Stimulated activated memory B cell treated with anti-CD40 and anti-IgM and Interleukin-4, amounts not matched to agents 10 μg/mL and 1 μg/mL and 100 μg/mL, for 72 hours (primary cell): ENCODE data around the gene PHEX.
"Not testable (repeated sequence)": the region's sequence is repeated elsewhere in the genome, so short reads cannot be mapped to it uniquely, and the experiment has no call there.

ENCODE experiments used
- ATAC-seq: fragments of 150-1000 bp; cut with Tn5 transposase; 2 replicates; pipeline ENCODE4 v1.10.0; 2021
- H3K27ac Mint-ChIP-seq: one replicate; pipeline ENCODE4 v1.8.0; 2022; ENCODE audit warnings: mild to moderate bottlenecking, mixed read lengths
- H3K27me3 Mint-ChIP-seq: one replicate; pipeline ENCODE4 v1.8.0; 2022; ENCODE audit warnings: mixed read lengths
- H3K36me3 Mint-ChIP-seq: one replicate; pipeline ENCODE4 v1.8.0; 2022; ENCODE audit warnings: mixed read lengths
- H3K4me1 Mint-ChIP-seq: one replicate; pipeline ENCODE4 v1.8.0; 2022; ENCODE audit warnings: mixed read lengths
- H3K4me3 Mint-ChIP-seq: one replicate; pipeline ENCODE4 v1.8.0; 2022; ENCODE audit warnings: mild to moderate bottlenecking, moderate library complexity, mixed read lengths
- H3K9me3 Mint-ChIP-seq: one replicate; pipeline ENCODE4 v1.8.0; 2022; ENCODE audit warnings: mixed read lengths

Gene PHEX

DNA sequence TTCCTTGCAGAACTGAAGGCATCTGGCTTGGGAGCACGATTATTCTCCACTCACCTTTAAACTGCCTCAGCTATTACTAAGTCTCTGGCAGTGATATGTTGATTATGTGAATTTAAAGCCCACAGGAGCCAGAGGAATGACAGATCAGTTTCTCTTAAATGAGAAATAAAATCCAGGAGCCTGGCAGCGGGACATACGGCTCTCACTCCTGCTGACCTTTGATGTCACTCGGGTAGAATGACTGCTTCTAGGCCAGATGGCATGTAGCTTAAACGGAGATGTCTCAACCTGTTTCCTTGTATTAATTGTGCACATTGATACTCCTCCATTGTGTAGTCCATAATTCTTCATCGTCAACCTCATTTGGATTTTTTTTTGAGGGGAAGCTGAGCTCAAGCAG, 236.6 kb downstream of the PHEX start:
- Mint-ChIP-seq H3K27ac (no peak overlapping the region), H3K9me3 (no peaks in the 10 kb centered on the region), H3K27me3 (no peaks in the 10 kb centered on the region), H3K36me3 (no peaks in the 10 kb centered on the region), H3K4me3 (no peak overlapping the region), H3K4me1 (no peaks in the 10 kb centered on the region)
- ATAC-seq = no peak

DNA sequence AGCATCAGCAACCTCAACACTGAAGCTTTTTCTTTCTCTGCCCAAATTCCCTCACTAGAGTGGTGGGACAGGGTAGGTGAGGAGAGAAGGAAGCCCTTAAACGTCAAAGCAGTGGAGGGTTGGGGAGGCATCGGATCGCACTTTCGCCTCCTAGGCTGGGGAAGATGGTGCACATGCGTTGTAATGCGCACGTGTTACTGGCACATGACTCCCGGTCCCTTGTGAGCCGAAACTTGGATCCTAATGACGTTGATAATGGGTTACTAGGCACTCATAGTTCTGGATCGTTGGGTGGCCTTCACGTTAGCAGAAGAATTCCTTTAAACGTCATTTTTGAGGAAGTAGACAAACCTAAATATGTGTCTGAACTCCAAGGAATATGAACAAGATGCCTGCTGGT, 240.5 kb downstream of the PHEX start, which contains the start of gene CBLL2:
Gene CBLL2, plus strand, starts transcription at position 301 of the 400 bp plus-strand sequence. Its CDS starts 79 bp downstream, at position 380.
- ATAC-seq = no peak
- Mint-ChIP-seq H3K9me3 (no peaks in the 10 kb centered on the region), H3K36me3 (no peaks in the 10 kb centered on the region), H3K27me3 (no peaks in the 10 kb centered on the region), H3K4me1 (no peaks in the 10 kb centered on the region), H3K4me3 (no peak within 1 kb of the TSS), H3K27ac (no peak within 1 kb of the TSS)

- Mint-ChIP-seq H3K27me3 (no peaks in the 10 kb centered on the region), H3K4me1 (no peaks in the 10 kb centered on the region), H3K27ac (no peak overlapping the region), H3K36me3 (no peaks in the 10 kb centered on the region), H3K4me3 (no peak overlapping the region), H3K9me3 (no peaks in the 10 kb centered on the region)
- no peak for ATAC-seq
These were observed 241.7 kb downstream of the PHEX start for GRCh38 chrX:22273714-22274317.

- Mint-ChIP-seq H3K27ac (no peak overlapping the region), H3K4me1 (no peaks in the 10 kb centered on the region)
These were observed 244.7 kb downstream of the PHEX start for GRCh38 chrX:22276781-22277180.

GRCh38 chrX:22278375-22278774, 246.2 kb downstream of the PHEX start:
- H3K27me3 Mint-ChIP-seq = no peaks in the 10 kb centered on the region
- no peaks in the 10 kb centered on the region for H3K4me1 Mint-ChIP-seq
- no peaks in the 10 kb centered on the region for H3K36me3 Mint-ChIP-seq
- no peak overlapping the region for H3K4me3 Mint-ChIP-seq
- peaks cover 3% of the 10 kb centered on the region for H3K9me3 Mint-ChIP-seq
- ATAC-seq = no peak
- H3K27ac Mint-ChIP-seq = no peak overlapping the region

More at GRCh38 chrX:22276781-22277180, 244.7 kb downstream of the PHEX start:
- Mint-ChIP-seq H3K27me3 (no peaks in the 10 kb centered on the region), H3K4me3 (no peak overlapping the region), H3K9me3 (peaks cover 3% of the 10 kb centered on the region), H3K36me3 (no peaks in the 10 kb centered on the region)
- ATAC-seq = no peak

DNA sequence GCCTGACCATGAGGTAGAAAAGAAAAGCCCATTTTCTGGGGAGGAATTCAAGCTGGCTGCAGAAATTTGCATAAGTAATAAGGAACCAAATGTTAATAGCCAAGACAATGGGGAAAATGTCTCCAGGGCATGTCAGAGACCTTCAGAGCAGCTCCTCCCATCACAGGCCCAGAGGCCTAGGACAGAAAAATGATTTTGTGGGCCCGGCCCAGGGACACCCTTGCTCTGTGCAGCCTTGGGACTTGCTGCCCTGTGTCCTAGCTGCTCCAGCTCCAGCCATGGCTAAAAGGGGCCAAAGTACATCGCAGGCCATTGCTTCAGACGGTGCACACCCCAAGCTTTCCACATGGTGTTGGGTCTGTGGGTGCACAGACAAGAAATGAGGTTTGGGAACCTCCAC, 257.1 kb downstream of the PHEX start:
- H3K36me3 Mint-ChIP-seq, H3K27me3 Mint-ChIP-seq, H3K4me1 Mint-ChIP-seq, H3K27ac Mint-ChIP-seq, H3K4me3 Mint-ChIP-seq, H3K9me3 Mint-ChIP-seq, ATAC-seq: not testable (repeated sequence)

DNA sequence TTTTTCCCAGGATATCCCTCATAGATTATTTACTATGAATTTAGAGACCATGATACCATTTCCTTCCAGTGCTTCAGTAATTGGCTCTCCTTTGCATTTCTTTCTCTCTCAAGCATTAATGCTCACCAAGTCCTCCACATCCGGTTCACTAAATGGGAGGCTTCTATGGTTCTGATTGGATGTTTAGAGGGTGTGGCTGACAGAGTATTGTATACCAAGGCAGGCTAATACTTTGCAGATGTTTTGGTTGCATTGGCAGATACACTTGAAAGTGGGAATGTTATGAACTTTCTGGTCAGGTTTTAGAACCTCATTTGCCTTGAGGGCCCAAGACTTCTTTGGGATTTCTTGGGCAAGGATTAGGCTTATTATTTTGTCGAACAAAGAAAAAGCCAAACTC, 264.7 kb downstream of the PHEX start:
- H3K9me3 Mint-ChIP-seq = no peaks in the 10 kb centered on the region
- no peak for ATAC-seq
- peaks cover 12% of the 10 kb centered on the region for H3K4me1 Mint-ChIP-seq
- no peaks in the 10 kb centered on the region for H3K27me3 Mint-ChIP-seq
- no peak overlapping the region for H3K27ac Mint-ChIP-seq
- no peak overlapping the region for H3K4me3 Mint-ChIP-seq
- H3K36me3 Mint-ChIP-seq = no peaks in the 10 kb centered on the region

- Mint-ChIP-seq H3K4me1 (peaks cover 12% of the 10 kb centered on the region), H3K27ac (no peak overlapping the region), H3K36me3 (no peaks in the 10 kb centered on the region), H3K9me3 (no peaks in the 10 kb centered on the region), H3K4me3 (no peak overlapping the region), H3K27me3 (no peaks in the 10 kb centered on the region)
- peak; percentile 71 for ATAC-seq
These were observed 268.0 kb downstream of the PHEX start for GRCh38 chrX:22300130-22300529.
